Mononuclear cell (primary cell): ENCODE data around the gene SLC12A6. TPM values are rescaled to one million over a fixed set of nuclear protein-coding genes. Genes with fewer than 3 reads are reported as not detected.
"Not testable (repeated sequence)": the region's sequence is repeated elsewhere in the genome, so short reads cannot be mapped to it uniquely, and the experiment has no call there.

Experiments used
- H3K27me3 ChIP-seq: 2 replicates; pipeline ENCODE4 v1.6.0; 2011; ENCODE audit warnings: low read length, control low read depth; ENCODE audit not compliant: insufficient read depth
- H3K4me1 ChIP-seq: 2 replicates; pipeline ENCODE4 v1.5.1; 2011; ENCODE audit warnings: mild to moderate bottlenecking, low read length, control low read depth; ENCODE audit not compliant: insufficient read depth
- H3K4me3 ChIP-seq: 2 replicates; pipeline ENCODE4 v1.5.1; 2011; ENCODE audit warnings: mild to moderate bottlenecking, low read length, moderate library complexity
- H3K9me3 ChIP-seq: 2 replicates; pipeline ENCODE4 v1.5.1; 2011; ENCODE audit warnings: low read depth, mild to moderate bottlenecking, control low read depth, low read length
- total RNA-seq: library from RNA; depleted of rRNA; stranded (reverse); fragments of >200 nt; gene quantifications from one replicate; pipeline ENCODE4 v1.2.3, GENCODE V29; 2012

Gene SLC12A6
- total RNA-seq: 87.5 TPM

GRCh38 chr15:34337557-34338306, at the start of gene SLC12A6:
Gene SLC12A6, minus strand, starts transcription at chr15:34337781. Its CDS starts 1,101 bp downstream, at chr15:34336680.
- no peaks in the 10 kb centered on the region for H3K27me3 ChIP-seq
- peak within 1 kb of the TSS; percentile 92 for H3K4me3 ChIP-seq
- H3K4me1 ChIP-seq: peaks cover 66% of the 10 kb centered on the region
- no peaks in the 10 kb centered on the region for H3K9me3 ChIP-seq

GRCh38 chr15:34381829-34382521, 44.4 kb upstream of the SLC12A6 start:
- H3K27me3 ChIP-seq, H3K9me3 ChIP-seq, H3K4me3 ChIP-seq, H3K4me1 ChIP-seq: not testable (repeated sequence)

- not testable (repeated sequence) for H3K9me3 ChIP-seq, H3K27me3 ChIP-seq, H3K4me1 ChIP-seq, H3K4me3 ChIP-seq
These were observed 42.9 kb upstream of the SLC12A6 start for GRCh38 chr15:34380491-34380890.

GRCh38 chr15:34376856-34377255, 39.3 kb upstream of the SLC12A6 start:
- Histone ChIP-seq H3K4me1 (no peaks in the 10 kb centered on the region), H3K4me3 (no peak overlapping the region), H3K9me3 (no peaks in the 10 kb centered on the region), H3K27me3 (no peaks in the 10 kb centered on the region)

GRCh38 chr15:34375541-34375940, 38.0 kb upstream of the SLC12A6 start:
- not testable (repeated sequence) for H3K27me3 ChIP-seq, H3K9me3 ChIP-seq, H3K4me3 ChIP-seq, H3K4me1 ChIP-seq

GRCh38 chr15:34374816-34375215, 37.2 kb upstream of the SLC12A6 start:
- no peaks in the 10 kb centered on the region for H3K9me3 ChIP-seq

GRCh38 chr15:34373951-34374350, 36.4 kb upstream of the SLC12A6 start:
- no peaks in the 10 kb centered on the region for H3K4me1 ChIP-seq
- no peak overlapping the region for H3K4me3 ChIP-seq
- H3K27me3 ChIP-seq: no peaks in the 10 kb centered on the region
- H3K9me3 ChIP-seq: no peaks in the 10 kb centered on the region

More at GRCh38 chr15:34374816-34375215, 37.2 kb upstream of the SLC12A6 start:
- no peaks in the 10 kb centered on the region for H3K4me1 ChIP-seq
- no peaks in the 10 kb centered on the region for H3K27me3 ChIP-seq
- H3K4me3 ChIP-seq: no peak overlapping the region

GRCh38 chr15:34370643-34371042, 33.1 kb upstream of the SLC12A6 start:
- Histone ChIP-seq H3K4me3 (no peak overlapping the region), H3K27me3 (no peaks in the 10 kb centered on the region), H3K9me3 (no peaks in the 10 kb centered on the region), H3K4me1 (peaks cover 18% of the 10 kb centered on the region)

GRCh38 chr15:34370129-34370528, 32.5 kb upstream of the SLC12A6 start:
- Histone ChIP-seq H3K27me3 (no peaks in the 10 kb centered on the region), H3K9me3 (no peaks in the 10 kb centered on the region), H3K4me1 (peaks cover 21% of the 10 kb centered on the region), H3K4me3 (no peak overlapping the region)

GRCh38 chr15:34367101-34368081, 29.8 kb upstream of the SLC12A6 start, which contains the start of gene LPCAT4:
Gene LPCAT4, minus strand, starts transcription at chr15:34367196. Its CDS starts 96 bp downstream, at chr15:34367100.
- Histone ChIP-seq H3K4me1 (peaks cover 21% of the 10 kb centered on the region), H3K4me3 (peak within 1 kb of the TSS; percentile 68), H3K9me3 (no peaks in the 10 kb centered on the region), H3K27me3 (no peaks in the 10 kb centered on the region)

GRCh38 chr15:34366271-34367065, 28.9 kb upstream of the SLC12A6 start:
- H3K4me1 ChIP-seq: peaks cover 21% of the 10 kb centered on the region
- no peaks in the 10 kb centered on the region for H3K27me3 ChIP-seq
- no peaks in the 10 kb centered on the region for H3K9me3 ChIP-seq
- H3K4me3 ChIP-seq: peak overlapping the region; percentile 68

GRCh38 chr15:34365836-34366235, 28.3 kb upstream of the SLC12A6 start:
- Histone ChIP-seq H3K9me3 (no peaks in the 10 kb centered on the region), H3K27me3 (no peaks in the 10 kb centered on the region), H3K4me1 (peaks cover 21% of the 10 kb centered on the region), H3K4me3 (peak overlapping the region; percentile 68)

GRCh38 chr15:34365091-34365825, 27.7 kb upstream of the SLC12A6 start:
- no peaks in the 10 kb centered on the region for H3K9me3 ChIP-seq
- H3K4me3 ChIP-seq: no peak overlapping the region
- peaks cover 21% of the 10 kb centered on the region for H3K4me1 ChIP-seq
- no peaks in the 10 kb centered on the region for H3K27me3 ChIP-seq

GRCh38 chr15:34364041-34364440, 26.5 kb upstream of the SLC12A6 start:
- no peaks in the 10 kb centered on the region for H3K9me3 ChIP-seq
- H3K27me3 ChIP-seq: no peaks in the 10 kb centered on the region
- peaks cover 21% of the 10 kb centered on the region for H3K4me1 ChIP-seq
- H3K4me3 ChIP-seq: no peak overlapping the region
